Measurements from ENCODE around the gene ASS1. TPM values are rescaled to one million over a fixed set of nuclear protein-coding genes. Genes with fewer than 3 reads are reported as not detected.

ASS1 gene
- total and polyA plus RNA-seq, 2 of the 13 experiments (the other 11 are each of a cell fraction or from before 2014, with no cell fraction given) = 77.6 to 122 TPM

DNA sequence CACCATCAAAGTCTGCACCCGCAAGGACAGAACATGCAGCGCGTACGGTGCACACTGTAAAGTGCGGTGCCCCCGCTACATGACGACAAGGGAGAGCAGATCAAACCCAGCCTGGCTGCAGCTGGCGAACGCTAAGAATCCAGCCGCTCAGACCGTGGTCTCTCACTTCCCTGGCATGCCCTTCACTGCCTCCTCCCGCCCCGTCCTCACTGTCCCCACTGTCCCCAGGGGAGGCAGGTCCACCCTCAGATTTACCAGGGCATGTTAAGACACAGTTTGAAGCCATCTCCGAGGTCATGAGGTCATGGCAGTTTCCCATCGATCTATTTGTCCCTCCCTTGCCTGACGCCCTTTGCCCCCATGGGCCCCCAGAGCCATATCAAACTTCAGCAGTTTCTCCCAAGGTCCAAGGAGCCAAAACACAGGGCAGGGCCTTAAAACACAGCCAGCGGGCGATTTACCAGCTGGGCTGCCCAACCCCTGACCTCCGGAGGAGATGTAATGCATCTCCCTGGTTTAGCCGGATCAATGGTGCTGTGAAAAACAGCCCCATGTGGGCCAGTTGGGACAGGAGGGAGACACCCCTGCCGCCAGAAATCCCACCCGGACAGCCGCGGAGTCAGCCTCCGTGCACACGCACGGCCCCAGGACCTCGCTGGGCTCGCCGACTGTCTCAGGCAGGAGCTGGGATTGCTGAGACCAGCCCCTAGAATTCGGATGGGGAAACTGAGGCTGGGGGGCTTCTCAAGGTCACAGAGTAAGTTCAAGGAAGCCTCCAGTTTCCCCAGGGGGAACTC lies 82.3 kb downstream of the ASS1 start (continued):
- TF ChIP-seq, protein P1, sequence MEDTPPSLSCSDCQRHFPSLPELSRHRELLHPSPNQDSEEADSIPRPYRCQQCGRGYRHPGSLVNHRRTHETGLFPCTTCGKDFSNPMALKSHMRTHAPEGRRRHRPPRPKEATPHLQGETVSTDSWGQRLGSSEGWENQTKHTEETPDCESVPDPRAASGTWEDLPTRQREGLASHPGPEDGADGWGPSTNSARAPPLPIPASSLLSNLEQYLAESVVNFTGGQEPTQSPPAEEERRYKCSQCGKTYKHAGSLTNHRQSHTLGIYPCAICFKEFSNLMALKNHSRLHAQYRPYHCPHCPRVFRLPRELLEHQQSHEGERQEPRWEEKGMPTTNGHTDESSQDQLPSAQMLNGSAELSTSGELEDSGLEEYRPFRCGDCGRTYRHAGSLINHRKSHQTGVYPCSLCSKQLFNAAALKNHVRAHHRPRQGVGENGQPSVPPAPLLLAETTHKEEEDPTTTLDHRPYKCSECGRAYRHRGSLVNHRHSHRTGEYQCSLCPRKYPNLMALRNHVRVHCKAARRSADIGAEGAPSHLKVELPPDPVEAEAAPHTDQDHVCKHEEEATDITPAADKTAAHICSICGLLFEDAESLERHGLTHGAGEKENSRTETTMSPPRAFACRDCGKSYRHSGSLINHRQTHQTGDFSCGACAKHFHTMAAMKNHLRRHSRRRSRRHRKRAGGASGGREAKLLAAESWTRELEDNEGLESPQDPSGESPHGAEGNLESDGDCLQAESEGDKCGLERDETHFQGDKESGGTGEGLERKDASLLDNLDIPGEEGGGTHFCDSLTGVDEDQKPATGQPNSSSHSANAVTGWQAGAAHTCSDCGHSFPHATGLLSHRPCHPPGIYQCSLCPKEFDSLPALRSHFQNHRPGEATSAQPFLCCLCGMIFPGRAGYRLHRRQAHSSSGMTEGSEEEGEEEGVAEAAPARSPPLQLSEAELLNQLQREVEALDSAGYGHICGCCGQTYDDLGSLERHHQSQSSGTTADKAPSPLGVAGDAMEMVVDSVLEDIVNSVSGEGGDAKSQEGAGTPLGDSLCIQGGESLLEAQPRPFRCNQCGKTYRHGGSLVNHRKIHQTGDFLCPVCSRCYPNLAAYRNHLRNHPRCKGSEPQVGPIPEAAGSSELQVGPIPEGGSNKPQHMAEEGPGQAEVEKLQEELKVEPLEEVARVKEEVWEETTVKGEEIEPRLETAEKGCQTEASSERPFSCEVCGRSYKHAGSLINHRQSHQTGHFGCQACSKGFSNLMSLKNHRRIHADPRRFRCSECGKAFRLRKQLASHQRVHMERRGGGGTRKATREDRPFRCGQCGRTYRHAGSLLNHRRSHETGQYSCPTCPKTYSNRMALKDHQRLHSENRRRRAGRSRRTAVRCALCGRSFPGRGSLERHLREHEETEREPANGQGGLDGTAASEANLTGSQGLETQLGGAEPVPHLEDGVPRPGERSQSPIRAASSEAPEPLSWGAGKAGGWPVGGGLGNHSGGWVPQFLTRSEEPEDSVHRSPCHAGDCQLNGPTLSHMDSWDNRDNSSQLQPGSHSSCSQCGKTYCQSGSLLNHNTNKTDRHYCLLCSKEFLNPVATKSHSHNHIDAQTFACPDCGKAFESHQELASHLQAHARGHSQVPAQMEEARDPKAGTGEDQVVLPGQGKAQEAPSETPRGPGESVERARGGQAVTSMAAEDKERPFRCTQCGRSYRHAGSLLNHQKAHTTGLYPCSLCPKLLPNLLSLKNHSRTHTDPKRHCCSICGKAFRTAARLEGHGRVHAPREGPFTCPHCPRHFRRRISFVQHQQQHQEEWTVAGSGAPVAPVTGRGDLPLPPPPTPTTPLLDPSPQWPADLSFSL (CRISPR knock-in tag; IDR thresholded peaks at IDR 0.05) = no peak
- TF ChIP-seq ZGPAT (CRISPR knock-in tag; IDR thresholded peaks at IDR 0.05) (peak; percentile 72; the same call in 1 of the 2 replicates), MBNL3 (CRISPR knock-in tag; conservative IDR thresholded peaks at IDR 0.05) (no peak), PPARG (CRISPR knock-in tag; conservative IDR thresholded peaks at IDR 0.05) (peak; percentile 73), ZNF7 (CRISPR knock-in tag; IDR thresholded peaks at IDR 0.05) (no peak), NFRKB (IDR thresholded peaks at IDR 0.05) (no peak), POGK (CRISPR knock-in tag; conservative IDR thresholded peaks at IDR 0.05) (peak; percentile 52; the same call in 1 of the 2 replicates), ZNF263 (CRISPR knock-in tag; IDR thresholded peaks at IDR 0.05) (peak; percentile 58), HNF4G (IDR thresholded peaks at IDR 0.05; ENCODE audit: borderline replicate concordance, low read depth, low read length) (peak; percentile 95), HNF4G (CRISPR knock-in tag; IDR thresholded peaks at IDR 0.05; ENCODE audit: borderline replicate concordance, low read depth) (peak; percentile 86), MBD4 (IDR thresholded peaks at IDR 0.05; ENCODE audit: borderline replicate concordance, low read length) (no peak), CBX1 (IDR thresholded peaks at IDR 0.05; ENCODE audit: low read depth) (no peak), ZNF816 (CRISPR knock-in tag; IDR thresholded peaks at IDR 0.05; ENCODE audit: borderline replicate concordance) (no peak), SMYD3 (CRISPR knock-in tag; IDR thresholded peaks at IDR 0.05) (no peak), ZNF761 (CRISPR knock-in tag; conservative IDR thresholded peaks at IDR 0.05) (peak; percentile 92; the same call in 1 of the 2 replicates), NFYB (CRISPR knock-in tag; IDR thresholded peaks at IDR 0.05) (no peak), FOSL2 (CRISPR knock-in tag; IDR thresholded peaks at IDR 0.05) (peak; percentile 35; the same call in 1 of the 2 replicates)
- TF ChIP-seq, protein P2, sequence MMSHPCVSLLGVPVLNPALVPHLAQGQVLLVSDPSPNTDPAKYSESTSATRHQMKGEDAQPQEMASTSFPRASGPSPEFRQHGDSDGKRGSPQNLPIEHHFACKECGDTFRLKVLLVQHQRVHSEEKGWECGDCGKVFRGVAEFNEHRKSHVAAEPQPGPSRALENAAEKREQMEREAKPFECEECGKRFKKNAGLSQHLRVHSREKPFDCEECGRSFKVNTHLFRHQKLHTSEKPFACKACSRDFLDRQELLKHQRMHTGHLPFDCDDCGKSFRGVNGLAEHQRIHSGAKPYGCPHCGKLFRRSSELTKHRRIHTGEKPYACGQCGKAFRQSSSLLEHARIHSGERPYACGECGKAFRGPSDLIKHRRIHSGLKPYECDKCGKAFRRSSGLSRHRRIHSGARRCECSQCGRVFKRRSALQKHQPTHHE (CRISPR knock-in tag; IDR thresholded peaks at IDR 0.05; ENCODE audit: borderline replicate concordance) = no peak
- TF ChIP-seq, protein P3, sequence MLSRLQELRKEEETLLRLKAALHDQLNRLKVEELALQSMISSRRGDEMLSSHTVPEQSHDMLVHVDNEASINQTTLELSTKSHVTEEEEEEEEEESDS (CRISPR knock-in tag; IDR thresholded peaks at IDR 0.05; ENCODE audit: borderline replicate concordance) = no peak

All from HepG2 (cell line).